HCT116 (cell line): ENCODE data around the gene SNX20.

ENCODE experiments used
- EZH2 ChIP-seq: fragments of 200-600 bp; sonication (generic); IDR thresholded peaks from 2 replicates; pipeline ENCODE4 v1.6.1; 2017; ENCODE audit warnings: antibody characterized with exemption, mixed run types
- EZH2phosphoT487 ChIP-seq: fragments of 200-600 bp; IDR thresholded peaks from 2 replicates; pipeline ENCODE4 v1.6.1; 2018; ENCODE audit warnings: antibody characterized with exemption, borderline replicate concordance
- TF ChIP-seq, protein P1 (sequence below), 3 experiments: fragments of 200-600 bp in 1 of 3; sonication (generic) in 1 of 3; IDR thresholded peaks in 2 of 3; conservative IDR thresholded peaks in 1 of 3; 2 replicates each; pipeline ENCODE4 v1.5.1; 2012 to 2017; ENCODE audit warnings: low read depth in 2 of 3, low read length in 2 of 3, antibody characterized with exemption in 1 of 3, borderline replicate concordance in 1 of 3, control low read depth in 1 of 3, mild to moderate bottlenecking in 1 of 3, mixed read lengths in 1 of 3, mixed run types in 1 of 3, moderate library complexity in 1 of 3; ENCODE audit not compliant: insufficient read depth in 1 of 3

GRCh38 chr16:50704245-50704644 is 23.1 kb upstream of the SNX20 start:
- TF ChIP-seq EZH2 (no peak), EZH2phosphoT487 (no peak)
- TF ChIP-seq, protein P1, sequence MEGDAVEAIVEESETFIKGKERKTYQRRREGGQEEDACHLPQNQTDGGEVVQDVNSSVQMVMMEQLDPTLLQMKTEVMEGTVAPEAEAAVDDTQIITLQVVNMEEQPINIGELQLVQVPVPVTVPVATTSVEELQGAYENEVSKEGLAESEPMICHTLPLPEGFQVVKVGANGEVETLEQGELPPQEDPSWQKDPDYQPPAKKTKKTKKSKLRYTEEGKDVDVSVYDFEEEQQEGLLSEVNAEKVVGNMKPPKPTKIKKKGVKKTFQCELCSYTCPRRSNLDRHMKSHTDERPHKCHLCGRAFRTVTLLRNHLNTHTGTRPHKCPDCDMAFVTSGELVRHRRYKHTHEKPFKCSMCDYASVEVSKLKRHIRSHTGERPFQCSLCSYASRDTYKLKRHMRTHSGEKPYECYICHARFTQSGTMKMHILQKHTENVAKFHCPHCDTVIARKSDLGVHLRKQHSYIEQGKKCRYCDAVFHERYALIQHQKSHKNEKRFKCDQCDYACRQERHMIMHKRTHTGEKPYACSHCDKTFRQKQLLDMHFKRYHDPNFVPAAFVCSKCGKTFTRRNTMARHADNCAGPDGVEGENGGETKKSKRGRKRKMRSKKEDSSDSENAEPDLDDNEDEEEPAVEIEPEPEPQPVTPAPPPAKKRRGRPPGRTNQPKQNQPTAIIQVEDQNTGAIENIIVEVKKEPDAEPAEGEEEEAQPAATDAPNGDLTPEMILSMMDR (IDR thresholded peaks at IDR 0.05 in 2 of 3, conservative IDR thresholded peaks at IDR 0.05 in 1 of 3; ENCODE audit: borderline replicate concordance in 1 of 3, insufficient read depth in 1 of 3, low read depth in 2 of 3, low read length in 2 of 3), result no peak
